T follicular helper cell (primary cell): ENCODE measurements around the gene GMEB2.
"Not testable (repeated sequence)": the region's sequence is repeated elsewhere in the genome, so short reads cannot be mapped to it uniquely, and the experiment has no call there.

Experiments
- DNase-seq: peaks from one replicate; pipeline ENCODE4 v3.0.0-alpha.2; 2020; ENCODE audit warnings: low read depth

GMEB2 gene

GRCh38 chr20:63636752-63637628 lies 10.1 kb upstream of the GMEB2 start:
- no peak for DNase-seq

DNA sequence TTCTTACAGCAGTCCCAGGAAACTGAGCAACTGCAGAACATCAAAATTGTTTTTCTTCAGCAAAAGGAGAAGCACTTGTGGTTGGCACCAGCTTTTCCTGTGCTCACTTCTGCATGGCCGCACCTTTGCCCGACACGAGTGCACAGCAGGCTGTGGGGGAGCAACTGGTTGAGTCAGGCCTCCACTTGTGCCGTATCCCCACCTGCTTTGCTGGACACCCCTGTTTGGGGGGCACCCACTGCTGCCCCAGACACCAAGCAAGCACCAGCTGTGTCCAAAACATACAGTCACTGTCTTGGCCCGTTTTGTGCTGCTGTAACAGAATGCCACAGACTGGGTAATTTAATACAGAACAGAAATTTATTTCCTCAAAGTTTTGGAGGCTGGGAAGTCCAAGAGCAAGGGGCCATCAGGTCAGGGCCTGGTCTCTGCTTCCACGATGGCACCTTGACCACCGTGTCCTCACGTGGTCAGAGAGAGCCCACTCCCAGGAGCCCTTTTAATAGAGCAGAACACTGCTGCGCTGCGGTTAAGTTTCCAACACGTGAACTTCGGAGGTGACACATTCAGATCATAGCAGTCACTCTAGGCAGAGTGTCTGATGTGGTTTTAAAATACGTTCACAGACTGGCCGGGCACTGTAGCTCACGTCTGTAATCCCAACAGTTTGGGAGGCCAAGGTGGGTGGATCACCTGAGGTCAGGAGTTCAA lies 8.7 kb upstream of the GMEB2 start:
- peak; percentile 67 for DNase-seq

GRCh38 chr20:63633732-63634131 lies 6.8 kb upstream of the GMEB2 start:
- no peak for DNase-seq

- DNase-seq = not testable (repeated sequence)
Observed at GRCh38 chr20:63631426-63631825, 4.5 kb upstream of the GMEB2 start.

DNA sequence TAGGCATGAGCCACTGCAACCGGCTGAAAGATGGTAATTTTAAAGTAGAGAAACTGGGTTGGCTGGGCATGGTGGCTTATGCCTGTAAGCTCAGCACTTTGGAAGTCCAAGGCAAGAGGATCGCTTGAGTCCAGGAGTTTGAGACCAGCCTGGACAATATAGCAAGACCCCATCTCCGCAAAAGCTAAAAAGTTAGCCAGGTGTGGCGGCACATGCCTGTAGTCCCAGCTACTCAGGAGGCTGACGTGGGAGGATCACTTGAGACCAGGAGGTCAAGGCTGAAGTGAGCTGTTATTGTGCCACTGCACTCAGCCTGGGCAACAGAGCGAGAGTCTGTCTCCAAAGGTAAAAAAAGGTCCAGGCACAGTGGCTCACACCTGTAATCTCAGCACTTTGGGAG lies 4.1 kb upstream of the GMEB2 start:
- DNase-seq = not testable (repeated sequence)

GRCh38 chr20:63628246-63628975 lies 1.5 kb upstream of the GMEB2 start:
- DNase-seq = no peak

DNA sequence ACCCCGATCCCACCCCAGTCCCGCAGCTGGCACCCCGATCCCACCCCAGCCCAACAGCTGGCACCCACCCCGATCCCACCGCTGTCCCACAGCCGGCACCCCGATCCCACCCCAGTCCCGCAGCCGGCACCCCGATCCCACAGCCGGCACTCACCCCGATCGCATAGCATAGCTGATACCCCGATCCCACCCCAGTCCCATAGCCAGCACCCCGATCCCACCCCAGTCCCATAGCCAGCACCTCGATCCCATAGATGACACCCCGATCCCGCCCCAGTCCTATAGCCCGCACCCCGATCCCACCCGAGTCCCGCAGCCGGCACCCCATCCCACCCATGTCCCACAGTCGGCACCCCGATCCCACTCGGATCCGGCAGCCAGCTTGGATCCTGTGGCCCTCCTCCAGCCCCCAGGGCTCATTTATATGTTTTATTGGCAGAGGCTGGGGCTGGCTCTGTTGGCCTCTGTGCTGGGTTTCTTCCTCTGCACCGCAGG lies 897 bp upstream of the GMEB2 start:
- DNase-seq = no peak

GRCh38 chr20:63627129-63627750 lies 339 bp upstream of the GMEB2 start:
- peak; percentile 90 for DNase-seq

DNA sequence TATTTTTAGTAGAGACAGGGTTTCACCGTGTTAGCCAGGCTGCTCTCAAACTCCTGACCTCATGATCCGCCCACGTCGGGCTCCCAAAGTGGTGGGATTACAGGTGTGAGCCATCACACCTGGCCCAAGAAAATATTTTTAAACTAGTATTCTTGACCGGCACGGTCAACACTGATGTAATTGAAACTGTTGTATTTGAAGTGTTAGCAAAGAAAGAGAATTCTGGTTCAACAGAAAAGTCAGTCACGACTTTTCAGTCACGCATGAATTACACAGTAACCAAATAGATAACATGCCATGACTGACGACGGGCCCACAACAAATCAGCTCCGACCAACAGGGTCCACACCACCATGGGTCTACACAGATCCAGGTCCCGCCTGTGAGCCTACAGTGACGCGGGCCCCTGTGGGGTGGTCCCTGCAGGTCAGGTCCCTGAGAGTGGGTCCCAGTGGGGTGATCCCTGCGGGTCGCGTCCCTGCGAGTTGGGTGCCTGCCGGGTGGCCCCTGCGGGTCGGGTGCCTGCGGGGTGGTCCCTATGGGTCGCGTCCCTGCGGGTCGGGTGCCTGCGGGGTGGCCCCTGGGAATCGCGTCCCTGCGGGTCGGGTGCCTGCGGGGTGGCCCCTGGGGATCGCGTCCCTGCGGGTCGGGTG lies 1.0 kb downstream of the GMEB2 start:
- no peak for DNase-seq

DNA sequence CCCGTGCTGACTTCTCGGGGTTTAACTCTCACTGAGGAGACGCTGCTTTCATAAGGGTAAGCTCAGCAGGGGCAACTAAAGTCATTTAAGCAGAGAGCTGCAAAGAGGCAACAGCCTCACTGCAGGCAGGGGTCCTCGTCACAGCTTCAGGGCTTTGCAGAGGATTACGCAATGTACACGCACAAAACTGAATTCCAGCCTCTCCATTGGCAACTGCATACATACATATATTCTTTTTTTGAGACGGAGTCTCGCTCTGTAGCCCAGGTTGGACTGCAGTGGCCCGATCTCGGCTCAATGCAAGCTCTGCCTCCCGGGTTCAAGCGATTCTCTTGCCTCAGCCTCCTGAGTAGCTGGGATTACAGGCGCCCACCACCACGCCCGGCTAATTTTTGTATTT lies 2.4 kb downstream of the GMEB2 start:
- DNase-seq = no peak

- no peak for DNase-seq
Observed at GRCh38 chr20:63622732-63623131, 4.2 kb downstream of the GMEB2 start.

DNA sequence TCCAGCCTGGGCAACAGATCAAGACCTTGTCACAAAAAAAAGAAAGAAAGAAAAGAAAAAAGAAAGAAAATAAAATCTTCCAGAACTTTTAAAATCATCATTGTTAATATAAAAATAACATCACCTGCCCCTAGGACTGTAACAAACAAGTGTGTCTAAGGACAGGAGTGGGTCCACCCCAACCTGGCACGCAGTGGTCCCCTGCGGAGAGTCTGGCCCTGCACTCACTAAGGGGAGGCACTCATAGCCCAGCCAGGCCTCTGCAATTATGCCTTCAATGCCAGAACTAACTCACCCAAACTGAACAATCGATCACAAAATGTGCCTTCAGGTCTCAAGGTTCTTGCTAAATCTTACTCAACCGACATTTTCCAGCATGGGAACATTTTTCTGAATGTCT lies 4.8 kb downstream of the GMEB2 start:
- DNase-seq = no peak

DNA sequence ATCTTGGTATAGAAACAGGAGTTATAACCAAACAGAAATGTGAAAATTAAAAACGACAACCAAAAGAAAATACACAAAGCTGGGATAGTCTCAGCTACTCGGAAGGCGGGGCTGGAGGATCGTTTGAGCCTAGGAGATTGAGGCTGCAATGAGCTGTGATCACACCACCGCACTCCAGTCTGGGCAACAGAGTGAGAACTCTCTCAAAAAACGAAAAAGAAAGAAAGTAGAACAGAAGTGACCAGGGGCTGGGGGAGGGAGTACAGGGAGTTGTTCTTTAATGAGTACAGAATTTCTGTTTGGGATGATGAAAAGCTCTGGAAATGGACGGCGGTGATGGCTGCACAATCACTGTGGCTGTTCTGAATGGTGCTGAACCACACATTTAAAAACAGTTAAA lies 5.9 kb downstream of the GMEB2 start:
- no peak for DNase-seq

DNA sequence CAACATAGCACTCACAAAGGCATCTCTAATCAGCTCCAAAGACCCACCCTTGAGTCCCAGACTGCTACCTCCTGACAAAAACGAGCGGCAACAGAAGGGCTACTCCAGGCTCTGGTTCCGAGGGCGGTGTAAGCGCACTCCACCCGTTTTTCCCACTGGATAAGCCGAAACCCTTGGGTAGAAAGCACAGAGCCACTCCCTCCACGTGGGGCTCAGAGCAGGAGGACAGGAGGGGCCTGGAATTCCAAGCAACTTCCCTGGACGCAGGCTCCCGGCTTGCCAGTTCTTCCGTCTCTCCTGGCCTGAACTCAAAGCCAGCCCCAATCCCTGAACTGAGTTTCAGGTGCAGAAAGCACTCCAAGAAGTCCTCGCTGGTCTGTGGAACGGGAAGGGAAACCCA lies 7.4 kb downstream of the GMEB2 start:
- DNase-seq = no peak

DNA sequence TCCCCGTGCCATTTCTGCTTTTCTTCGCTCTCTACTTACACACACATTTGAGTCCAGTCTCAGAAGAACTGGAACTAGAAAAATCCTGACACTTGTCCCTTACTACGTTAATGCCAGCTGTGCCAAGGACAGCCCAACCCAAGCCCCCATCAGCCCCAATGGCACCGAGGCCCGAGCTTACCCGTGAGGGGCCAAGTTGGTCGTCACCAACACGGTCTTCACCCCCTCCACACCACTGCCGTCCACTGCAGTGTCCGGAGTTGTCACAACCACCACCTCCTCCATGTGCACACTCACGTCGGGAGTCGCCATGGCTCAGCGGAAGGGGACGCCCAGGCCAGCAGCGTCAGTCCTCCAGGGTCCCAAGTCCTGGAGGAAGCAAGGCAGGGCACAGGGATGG lies 7.8 kb downstream of the GMEB2 start:
- DNase-seq = no peak

GRCh38 chr20:63618291-63618980 lies 8.5 kb downstream of the GMEB2 start:
- no peak for DNase-seq

DNA sequence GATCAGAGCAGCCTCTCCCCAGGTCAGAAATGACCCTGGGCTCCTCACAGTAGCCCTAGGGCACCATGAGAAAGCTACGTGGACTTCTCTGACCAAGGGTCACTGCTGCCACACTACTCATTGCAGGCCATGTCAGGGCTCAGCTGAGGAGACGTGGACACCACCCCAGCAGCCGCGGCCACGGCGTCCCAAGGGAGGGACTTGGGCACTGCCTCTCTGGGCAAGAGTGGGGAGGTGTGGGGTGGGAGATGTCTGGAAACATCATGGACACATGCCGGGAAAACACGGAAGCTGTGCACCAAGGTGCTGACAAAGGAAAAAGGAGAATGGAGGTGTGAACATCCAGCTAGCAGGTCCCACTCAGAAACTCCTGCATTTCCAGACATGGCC lies 9.0 kb downstream of the GMEB2 start:
- no peak for DNase-seq

DNA sequence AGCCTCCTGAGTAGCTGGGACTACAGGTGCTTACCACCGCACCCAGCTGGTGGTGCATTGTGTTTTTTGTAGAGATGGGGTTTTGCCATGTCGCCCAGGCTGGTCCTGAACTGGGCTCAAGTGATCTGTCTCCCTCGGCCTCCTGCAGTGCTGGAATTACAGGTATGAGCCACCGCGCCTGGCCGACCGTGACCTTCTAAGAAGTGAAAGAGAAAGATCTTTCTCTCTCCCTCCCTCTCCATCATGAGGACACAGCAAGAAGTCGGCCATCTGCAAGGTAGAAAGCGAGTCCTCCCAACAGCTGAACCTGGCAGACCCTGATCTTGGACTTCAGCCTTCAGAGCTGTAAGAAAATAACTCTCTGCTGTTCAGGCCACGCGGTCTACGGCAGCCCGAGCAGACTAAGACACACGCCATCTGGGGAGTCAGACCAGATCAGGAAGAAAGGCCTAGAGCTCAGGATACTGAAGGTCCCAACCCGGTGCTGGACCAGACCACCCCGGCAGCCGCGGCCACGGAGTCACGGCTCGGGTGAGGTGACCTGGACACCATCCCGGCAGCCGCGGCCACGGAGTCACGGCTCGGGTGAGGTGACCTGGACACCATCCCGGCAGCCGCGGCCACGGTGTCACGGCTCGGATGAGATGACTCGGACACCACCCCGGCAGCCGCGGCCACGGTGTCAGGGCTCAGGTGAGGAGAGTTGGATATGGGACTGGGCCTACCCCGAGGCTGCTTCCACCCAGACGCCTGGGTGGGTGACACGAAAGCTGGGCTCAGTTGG lies 9.6 kb downstream of the GMEB2 start:
- DNase-seq = no peak

DNA sequence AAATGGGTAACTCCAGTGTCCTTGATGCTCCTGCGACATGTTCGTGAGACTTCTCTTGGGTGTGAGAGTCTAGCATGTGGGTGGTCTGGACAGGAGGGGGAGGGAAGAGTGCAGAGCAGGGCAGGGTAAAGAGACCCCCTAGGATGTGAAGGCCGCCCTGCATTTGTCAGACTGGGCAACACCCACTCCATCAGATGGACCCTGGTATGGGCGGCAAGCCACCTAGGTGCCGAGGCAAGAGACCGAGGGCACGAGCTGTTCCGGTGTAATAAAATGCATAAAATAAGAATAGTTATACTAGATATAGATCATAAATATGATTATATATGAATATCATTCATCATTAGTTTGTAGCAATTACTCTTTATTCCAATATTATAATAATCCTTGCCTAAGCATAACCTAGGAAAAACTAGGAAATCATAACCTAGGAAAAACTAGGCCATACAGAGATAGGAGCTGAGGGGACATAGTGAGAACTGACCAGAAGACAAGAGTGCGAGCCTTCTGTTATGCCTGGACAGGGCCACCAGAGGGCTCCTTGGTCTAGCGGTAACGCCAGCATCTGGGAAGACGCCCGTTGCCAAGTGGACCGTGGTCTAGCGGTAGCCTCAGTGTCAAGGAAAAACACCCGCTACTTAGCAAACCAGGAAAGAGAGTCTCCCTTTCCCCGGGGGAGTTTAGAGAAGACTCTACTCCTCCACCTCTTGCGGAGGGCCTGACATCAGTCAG lies 12.9 kb downstream of the GMEB2 start:
- not testable (repeated sequence) for DNase-seq
